H54 (cell line): ENCODE measurements around the gene MYH9.
"Not testable (repeated sequence)": the region's sequence is repeated elsewhere in the genome, so short reads cannot be mapped to it uniquely, and the experiment has no call there.

Experiments
- DNase-seq: peaks from one replicate; pipeline ENCODE4 v3.0.0; 2011; ENCODE audit warnings: low spot score, mixed read lengths; ENCODE audit not compliant: insufficient read length
- FAIRE-seq: peaks from 3 replicates; lab custom pipeline; 2011; peaks lifted over from hg19 to GRCh38; lab: Jason Lieb, UNC
- POLR2A ChIP-seq: IDR thresholded peaks from 2 replicates; pipeline ENCODE4 v1.6.1; 2011; ENCODE audit warnings: low read depth, mild to moderate bottlenecking, low read length

MYH9 gene

DNA sequence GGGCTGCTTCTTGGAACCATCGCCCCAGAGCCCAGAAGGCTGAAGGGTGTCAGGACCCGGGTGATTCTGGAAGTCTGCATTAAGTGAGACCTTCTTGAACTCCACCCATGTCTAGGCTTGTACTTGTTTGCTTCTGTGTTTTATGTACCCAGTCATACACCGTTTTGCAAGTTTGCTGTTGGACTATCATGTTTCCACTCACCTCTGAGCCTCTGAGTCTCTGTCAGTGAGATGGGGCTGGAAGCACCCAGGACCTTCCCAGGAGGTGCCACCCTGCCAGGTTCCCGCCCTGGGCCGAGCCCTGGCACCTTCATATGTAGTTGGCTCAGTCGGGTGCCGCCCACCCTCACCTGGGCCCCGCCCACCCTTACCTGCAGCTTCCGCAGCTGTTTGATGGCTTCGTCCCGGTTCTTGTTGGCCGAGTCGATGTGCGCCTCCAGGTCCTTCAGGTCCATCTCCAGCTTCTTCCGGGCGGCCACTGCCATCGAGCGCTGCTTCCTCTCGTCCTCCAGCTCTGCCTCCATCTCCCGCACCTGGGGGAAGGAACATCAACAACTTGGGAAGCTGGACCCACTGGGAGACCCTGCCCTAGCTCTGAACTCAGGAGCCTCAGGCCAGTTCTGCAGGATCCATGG is 99.8 kb downstream of the MYH9 start:
- DNase-seq = no peak
- no peak for TF ChIP-seq POLR2A
- FAIRE-seq = no peak

DNA sequence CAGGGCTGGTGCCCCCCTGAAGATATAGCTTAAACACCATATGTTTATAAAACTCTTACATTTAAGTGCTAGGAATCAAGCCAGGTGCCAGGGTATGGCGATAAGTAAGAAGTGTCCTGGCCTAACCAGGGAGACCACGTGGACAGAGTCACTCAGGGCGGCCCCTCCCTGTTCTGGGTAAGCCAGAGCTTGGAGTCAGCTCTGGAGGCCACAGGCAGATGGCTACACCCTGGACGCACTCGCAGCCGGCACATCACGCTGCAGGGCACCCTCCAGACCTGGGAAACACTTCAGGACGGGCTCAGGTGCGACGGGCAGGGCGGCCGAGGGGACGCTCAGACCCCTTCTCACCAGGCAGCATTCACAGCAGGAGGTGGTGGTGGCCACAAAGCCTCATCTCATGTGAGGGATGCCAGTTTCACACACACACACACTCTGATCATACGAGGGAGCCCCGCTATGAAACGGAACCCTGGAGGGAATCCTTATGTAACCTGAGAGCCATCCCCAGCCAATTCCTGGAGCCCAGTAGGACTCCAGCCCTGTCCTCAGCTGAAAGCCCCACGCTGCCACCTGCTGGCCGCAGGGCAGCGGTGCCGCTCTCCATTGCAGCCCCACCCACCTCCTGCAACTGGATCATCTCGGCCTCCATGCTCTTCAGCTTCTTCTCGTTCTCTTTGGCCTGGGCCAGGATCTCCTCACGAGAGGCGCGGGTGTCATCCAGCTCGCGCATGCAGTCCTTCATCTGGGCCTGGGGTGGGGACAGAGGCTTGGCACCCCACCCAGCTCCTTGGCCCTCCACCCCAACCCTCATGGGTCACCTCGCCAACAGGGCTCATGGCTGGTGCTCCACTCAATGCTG is 101.4 kb downstream of the MYH9 start:
- no peak for TF ChIP-seq POLR2A
- FAIRE-seq (peak; percentile 65), DNase-seq (peak; percentile 76)

DNA sequence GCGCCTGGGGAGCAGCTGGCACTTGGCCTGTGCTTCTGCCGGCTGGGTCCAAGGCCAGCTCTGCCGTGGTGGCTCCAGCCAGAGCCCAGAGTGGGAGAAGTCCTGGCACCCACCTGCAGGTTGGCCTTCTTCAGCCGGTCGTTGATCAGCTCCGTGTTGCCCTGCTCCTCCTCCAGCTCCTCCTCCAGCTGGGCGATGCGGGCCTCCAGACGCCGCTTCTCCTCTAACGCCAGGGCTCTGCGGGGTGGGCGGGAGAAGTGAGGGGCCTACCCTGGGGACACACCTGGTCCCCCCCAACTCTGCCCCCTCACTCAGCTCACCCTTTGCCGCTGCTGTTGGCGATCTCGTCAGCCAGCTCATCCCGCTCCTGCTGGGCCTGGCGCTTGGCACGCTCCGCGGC is 102.2 kb downstream of the MYH9 start:
- DNase-seq (no peak), FAIRE-seq (no peak)
- TF ChIP-seq POLR2A = no peak

DNA sequence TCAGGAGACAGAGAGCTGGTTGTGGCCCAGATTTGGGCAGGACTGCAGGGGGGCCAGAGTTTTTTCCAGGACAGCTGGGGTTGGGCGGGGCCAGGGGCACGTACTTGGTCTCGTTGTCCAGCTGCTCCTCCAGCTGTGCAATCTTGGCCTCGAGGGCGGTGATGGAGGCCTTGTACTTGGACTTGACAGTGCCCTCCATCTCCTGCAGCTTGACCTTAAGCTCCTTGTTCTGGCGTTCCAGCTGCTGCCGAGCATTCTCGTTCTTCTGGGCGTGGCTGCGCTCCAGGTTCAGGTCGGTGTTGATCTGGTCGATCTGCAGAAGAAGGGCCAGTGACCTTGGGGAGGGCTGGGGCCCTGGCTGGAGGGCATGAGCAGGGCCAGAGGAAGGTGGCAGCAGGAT is 102.8 kb downstream of the MYH9 start:
- no peak for TF ChIP-seq POLR2A
- no peak for DNase-seq
- FAIRE-seq = no peak

DNA sequence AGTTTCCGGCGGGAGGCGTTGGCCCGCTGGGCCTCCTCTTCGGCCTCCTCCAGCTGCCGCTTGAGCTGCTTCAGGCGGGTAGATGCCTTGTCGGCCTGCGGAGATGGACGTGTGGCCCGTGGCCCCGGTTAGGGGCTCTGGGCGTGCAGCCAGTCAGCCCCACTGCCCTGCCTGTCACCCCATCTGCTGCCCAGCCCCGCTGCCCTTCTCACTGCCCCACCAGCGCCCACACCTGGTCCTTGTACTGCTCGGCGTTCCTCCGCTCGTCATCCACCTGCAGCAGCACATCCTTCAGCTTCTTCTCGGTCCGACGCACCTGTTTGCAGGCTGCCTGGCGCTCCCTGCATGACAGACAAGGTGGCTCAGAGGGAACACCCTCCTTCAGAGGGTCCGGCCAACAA is 103.6 kb downstream of the MYH9 start:
- no peak for TF ChIP-seq POLR2A
- DNase-seq (no peak), FAIRE-seq (no peak)

DNA sequence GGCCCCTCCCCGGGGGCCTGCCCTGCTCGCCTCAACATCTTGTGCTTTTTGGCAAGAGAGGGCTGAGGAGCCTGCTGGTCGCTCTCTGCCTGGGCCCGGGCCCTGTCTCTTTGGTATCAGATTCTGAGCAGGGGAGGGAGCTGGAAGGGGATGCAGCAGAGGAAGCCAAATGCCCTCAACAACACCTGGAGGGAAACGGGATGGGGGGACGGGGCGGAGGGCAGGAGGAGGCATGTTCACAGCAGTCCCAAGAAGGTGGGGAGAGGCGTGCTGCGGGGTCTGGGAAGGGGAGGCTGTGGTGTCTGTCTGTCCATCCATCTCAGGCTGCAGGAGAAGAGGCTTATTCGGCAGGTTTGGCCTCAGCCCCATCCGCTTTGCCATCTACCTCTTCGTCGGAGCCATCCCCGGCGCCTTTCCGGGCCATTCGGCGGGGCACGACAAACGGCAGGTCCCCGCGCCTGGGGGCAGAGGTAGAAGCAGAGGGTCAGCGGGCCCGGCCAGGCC is 105.4 kb downstream of the MYH9 start:
- TF ChIP-seq POLR2A = no peak
- DNase-seq (no peak), FAIRE-seq (no peak)

DNA sequence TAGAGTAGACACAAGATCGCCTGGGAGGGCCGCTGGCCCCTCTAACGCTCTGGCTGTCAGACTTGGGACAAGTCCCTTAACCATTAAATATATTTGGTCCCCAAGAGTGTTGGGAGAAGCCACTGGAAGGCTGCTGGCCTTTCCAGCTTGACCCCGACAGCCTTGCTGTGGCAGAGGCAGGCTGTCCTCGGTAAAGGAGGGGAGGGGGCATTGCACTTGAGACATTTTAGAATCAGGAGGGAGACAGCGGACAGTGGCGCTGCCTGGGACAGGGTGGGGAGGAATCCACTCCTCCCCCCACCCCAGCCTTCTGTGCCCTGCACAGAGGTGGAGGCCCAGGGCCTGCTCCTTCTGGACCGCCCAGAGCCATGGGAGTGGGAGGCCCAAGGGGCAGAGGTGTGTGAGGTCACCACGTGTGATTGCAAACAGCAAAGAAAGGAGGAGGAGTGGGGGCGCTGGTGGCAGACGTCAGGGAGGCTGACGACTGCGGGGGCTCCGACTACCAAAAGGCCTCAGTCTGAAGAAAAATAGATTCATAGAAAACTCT is 105.9 kb downstream of the MYH9 start:
- FAIRE-seq (no peak), DNase-seq (no peak)
- no peak for TF ChIP-seq POLR2A

DNA sequence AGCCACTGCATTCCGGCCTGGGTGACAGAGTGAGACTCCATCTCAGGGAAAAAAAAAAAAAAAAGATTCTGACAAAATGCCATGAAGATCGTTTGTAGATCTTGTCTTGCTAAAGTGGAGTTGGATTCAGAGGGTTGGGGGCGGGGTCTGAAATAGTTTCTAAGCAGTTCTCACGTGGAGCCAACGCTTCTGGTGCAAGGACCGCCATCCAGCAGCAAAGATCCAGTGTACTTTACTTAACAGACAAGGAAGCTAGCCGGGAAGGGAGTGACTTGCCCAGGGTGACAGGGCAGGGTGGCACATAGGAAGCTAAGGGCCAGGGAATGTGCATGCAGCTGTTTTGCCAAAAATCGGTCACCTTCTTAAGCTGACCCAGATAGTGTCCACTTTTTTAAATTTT is 107.4 kb downstream of the MYH9 start:
- TF ChIP-seq POLR2A = no peak
- FAIRE-seq = no peak
- no peak for DNase-seq

DNA sequence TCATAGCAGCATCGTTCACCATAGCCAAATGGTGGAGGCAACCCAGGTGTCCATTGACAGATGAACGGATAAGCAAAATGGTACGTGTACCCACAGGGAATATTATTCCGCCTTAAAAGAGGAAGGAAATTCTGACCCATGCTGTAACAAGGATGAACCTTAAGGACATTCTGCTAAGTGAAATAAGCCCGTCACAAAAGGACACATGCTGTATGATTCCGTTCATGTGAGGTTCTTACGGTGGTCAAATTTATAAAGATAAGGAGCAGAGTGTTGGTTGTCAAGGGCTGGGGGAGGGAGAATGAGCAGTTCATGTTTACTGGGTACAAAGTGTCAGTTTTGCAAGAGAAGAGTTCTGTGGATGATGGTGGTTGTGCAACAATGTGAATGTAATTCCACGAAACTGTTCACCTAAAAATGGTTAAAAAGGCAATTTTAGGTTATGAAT is 108.5 kb downstream of the MYH9 start:
- no peak for TF ChIP-seq POLR2A
- no peak for FAIRE-seq
- no peak for DNase-seq

DNA sequence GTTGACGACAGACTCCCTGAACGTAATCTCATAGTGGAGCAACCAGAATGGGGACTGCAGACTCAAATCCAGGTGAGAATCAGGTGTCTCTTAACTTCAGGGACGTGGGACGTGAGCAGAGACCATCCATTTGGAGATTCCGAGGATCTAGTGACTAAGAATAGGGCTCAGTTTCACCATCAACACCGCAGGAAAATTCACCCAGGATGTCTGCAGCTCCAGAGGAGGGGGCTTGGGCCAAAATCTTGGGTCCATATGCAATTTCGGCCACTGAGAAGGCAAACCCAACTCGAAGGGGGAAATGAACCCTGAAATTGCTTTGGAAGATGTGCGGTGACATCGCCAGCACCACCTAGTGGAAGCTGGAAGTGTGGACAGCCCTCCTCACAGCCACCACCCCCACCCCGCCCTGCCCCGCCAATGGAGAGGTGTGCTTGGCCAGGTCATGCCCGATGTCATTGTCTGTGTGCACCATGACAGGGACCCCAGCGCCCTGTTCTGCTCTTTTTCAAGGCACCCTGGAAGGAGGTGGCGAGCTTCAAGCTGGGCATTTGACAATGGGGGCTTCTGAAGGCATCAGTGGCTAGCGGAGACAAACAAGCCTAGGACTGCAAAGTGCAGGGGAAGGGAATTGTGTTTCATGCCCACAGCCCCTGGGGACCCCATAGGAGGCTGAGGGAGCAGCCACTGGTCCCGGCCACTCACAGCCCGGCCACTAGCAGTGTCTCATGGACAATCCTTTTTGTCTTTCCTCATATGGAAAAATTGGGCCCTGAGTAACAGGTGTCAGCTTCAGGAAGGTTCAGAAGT is 110.1 kb downstream of the MYH9 start:
- FAIRE-seq = no peak
- no peak for DNase-seq
- TF ChIP-seq POLR2A = no peak

DNA sequence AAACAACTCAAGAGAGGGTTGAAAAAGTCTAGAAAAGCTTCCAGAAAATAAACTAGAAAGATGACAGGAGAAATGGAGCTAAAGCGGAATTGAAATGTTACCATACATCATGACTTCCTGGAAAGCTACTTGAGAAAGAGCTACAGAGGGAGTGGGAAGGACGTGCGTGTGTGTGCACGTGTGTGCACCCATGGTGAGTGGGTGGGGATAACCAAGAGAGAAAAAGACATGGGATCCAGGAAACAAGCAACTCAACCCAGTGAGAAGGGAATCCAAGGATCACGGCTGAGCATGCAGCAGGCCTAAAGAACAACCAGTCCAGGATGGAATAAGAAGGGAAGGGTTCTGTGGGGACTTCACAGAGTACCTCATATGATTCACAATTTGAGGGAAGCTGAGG is 113.2 kb downstream of the MYH9 start:
- DNase-seq (no peak), FAIRE-seq (no peak)
- no peak for TF ChIP-seq POLR2A

DNA sequence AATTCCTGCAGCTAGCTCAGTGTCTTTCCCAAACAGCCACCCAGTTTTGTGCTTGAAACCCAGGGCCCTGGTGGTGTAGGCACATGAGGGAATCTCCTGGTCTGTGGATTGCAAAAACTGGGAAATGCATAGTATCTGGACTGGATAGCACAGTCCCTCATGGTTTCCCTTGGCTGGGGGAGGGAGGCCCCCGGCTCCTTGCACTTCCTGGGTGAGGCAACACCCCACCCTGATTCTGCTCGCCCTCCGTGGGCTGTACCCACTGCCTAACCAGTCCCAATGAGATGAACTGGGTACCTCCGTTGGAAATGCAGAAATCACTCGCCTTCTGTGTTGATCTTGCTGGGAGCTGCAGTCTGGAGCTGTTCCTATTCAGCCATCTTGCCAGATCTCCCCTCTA is 115.8 kb downstream of the MYH9 start:
- not testable (repeated sequence) for FAIRE-seq, DNase-seq

DNA sequence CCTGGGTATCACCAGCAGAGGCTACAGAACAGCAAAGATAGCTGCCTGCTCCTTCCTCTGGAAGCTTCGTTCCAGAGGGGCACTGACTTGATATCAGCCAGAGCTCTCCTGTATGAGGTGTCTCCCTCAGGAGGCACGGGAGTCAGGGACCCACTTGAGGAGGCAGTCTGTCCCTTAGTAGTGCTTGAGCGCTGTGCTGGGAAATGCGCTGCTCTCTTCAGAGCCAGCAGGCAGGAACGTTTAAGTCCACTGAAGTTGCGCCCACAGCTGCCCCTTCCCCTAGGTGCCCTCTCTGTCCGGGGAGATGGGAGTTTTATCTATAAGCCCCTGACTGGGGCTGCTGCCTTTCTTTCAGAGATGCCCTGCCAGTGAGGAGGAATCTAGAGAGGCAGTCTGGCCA is 116.5 kb downstream of the MYH9 start:
- FAIRE-seq = not testable (repeated sequence)

More for the DNA sequence above, 116.5 kb downstream of the MYH9 start:
- not testable (repeated sequence) for DNase-seq
